Measurements from ENCODE around the gene ASRGL1. TPM values are rescaled to one million over a fixed set of nuclear protein-coding genes. Genes with fewer than 3 reads are reported as not detected.

ASRGL1 gene
- total RNA-seq, 1 experiment from 2014 or later: 31.1 TPM

DNA sequence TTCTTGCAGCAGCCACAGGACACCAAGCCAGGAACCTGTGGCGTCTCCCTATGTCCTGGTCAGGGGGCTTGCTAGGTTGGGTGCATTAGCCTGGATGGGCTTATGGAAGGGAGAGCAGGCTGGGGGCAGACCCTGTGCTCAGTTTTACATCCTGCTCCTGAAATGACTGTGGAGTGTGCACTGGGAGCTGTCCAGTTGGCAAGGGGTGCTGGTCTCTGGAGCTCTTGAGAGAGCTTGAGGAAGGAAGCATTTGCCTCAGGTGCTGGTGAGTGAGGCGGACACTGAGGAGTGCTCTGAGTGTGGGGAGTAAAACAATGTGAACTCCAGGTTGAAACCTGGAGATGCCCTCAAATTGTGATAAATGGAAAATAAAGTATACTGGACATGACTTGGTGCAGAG is 41.7 kb upstream of the ASRGL1 start:
- Histone ChIP-seq H4K8ac (replicated peaks; ENCODE audit: insufficient read length, low read depth, low read length) (no peak overlapping the region), H2BK12ac (ENCODE audit: insufficient read length, low read depth, low read length) (no peak overlapping the region), H3K27ac (ENCODE audit: insufficient read length, low read depth, low read length) (no peak overlapping the region), H2BK20ac (ENCODE audit: low read depth, low read length, poor library complexity, severe bottlenecking) (no peak overlapping the region), H3K23ac (ENCODE audit: insufficient read length, low read depth, low read length) (no peak overlapping the region), H2AK5ac (ENCODE audit: insufficient read length, low read length) (no peak overlapping the region), H3K4me2 (ENCODE audit: insufficient read depth, insufficient read length, low read length) (no peak overlapping the region), H3K79me1 (ENCODE audit: insufficient read depth, low read depth, low read length, poor library complexity, severe bottlenecking) (no peaks in the 10 kb centered on the region), H3K4ac (ENCODE audit: low read depth, low read length) (no peak overlapping the region), H4K91ac (ENCODE audit: insufficient read length, low read depth, low read length) (no peak overlapping the region), H2BK120ac (ENCODE audit: low read depth, low read length, poor library complexity, severe bottlenecking) (no peak overlapping the region), H3K27me3 (ENCODE audit: insufficient read depth, low read length) (no peaks in the 10 kb centered on the region), H2BK5ac (ENCODE audit: insufficient read length, low read length) (no peak overlapping the region), H2BK15ac (ENCODE audit: low read depth, low read length) (no peak overlapping the region), H3K23me2 (ENCODE audit: insufficient read length, low read depth, low read length, poor library complexity, severe bottlenecking) (no peaks in the 10 kb centered on the region), H3K9me3 (ENCODE audit: control insufficient read depth, low read depth, low read length) (no peaks in the 10 kb centered on the region), H3K9ac (ENCODE audit: extremely low read depth, insufficient read length, low read length) (no peak overlapping the region), H3K79me2 (ENCODE audit: insufficient read depth, low read length) (no peaks in the 10 kb centered on the region), H4K20me1 (ENCODE audit: control insufficient read depth, insufficient read depth, insufficient read length) (no peaks in the 10 kb centered on the region), H3K56ac (ENCODE audit: insufficient read length, low read depth, low read length) (no peak overlapping the region), H3K14ac (ENCODE audit: insufficient read depth, low read length) (no peak overlapping the region; the same call in 1 of the 2 replicates), H2AFZ (ENCODE audit: low read length) (no peak overlapping the region), H3K4me1 (ENCODE audit: insufficient read depth, low read length) (no peaks in the 10 kb centered on the region), H3T11ph (ENCODE audit: low read length) (no peak overlapping the region), H3K18ac (ENCODE audit: insufficient read length, low read depth, low read length) (no peak overlapping the region), H4K5ac (ENCODE audit: insufficient read length, low read depth, low read length) (no peak overlapping the region)
- H3K4me1 Mint-ChIP-seq: no peaks in the 10 kb centered on the region
- H3K27me3 Mint-ChIP-seq (ENCODE audit: low read depth): peaks cover 22% of the 10 kb centered on the region
- peaks cover 0 to 2% of the 10 kb centered on the region in 2 experiments; a peak in 2 of 5 replicates for H3K9me3 Mint-ChIP-seq
- H3K4me3 Mint-ChIP-seq: no peak overlapping the region
- H3K27ac Mint-ChIP-seq: no peak overlapping the region; a peak in 1 of 7 replicates
- no CpG with 5 or more reads among the region's 2 CpGs for WGBS (ENCODE audit: extremely low coverage, insufficient read length, low lambda C conversion rate)
- TF ChIP-seq, protein P1, sequence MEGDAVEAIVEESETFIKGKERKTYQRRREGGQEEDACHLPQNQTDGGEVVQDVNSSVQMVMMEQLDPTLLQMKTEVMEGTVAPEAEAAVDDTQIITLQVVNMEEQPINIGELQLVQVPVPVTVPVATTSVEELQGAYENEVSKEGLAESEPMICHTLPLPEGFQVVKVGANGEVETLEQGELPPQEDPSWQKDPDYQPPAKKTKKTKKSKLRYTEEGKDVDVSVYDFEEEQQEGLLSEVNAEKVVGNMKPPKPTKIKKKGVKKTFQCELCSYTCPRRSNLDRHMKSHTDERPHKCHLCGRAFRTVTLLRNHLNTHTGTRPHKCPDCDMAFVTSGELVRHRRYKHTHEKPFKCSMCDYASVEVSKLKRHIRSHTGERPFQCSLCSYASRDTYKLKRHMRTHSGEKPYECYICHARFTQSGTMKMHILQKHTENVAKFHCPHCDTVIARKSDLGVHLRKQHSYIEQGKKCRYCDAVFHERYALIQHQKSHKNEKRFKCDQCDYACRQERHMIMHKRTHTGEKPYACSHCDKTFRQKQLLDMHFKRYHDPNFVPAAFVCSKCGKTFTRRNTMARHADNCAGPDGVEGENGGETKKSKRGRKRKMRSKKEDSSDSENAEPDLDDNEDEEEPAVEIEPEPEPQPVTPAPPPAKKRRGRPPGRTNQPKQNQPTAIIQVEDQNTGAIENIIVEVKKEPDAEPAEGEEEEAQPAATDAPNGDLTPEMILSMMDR (conservative IDR thresholded peaks at IDR 0.05): no peak
- H3K36me3 Mint-ChIP-seq (ENCODE audit: insufficient read depth in 1 of 3, low read depth in 3 of 3): no peaks in the 10 kb centered on the region
- peak; percentile 51 for DNase-seq
